CD14-positive monocyte (primary cell): ENCODE results near the gene TCL1A. TPM values are rescaled to one million over a fixed set of nuclear protein-coding genes. Genes with fewer than 3 reads are reported as not detected.

Source experiments
- DNase-seq, 3 donors: peaks; one replicate each; pipeline ENCODE4 v3.0.0-alpha.2; 2011 to 2022
- H2AFZ ChIP-seq: 2 replicates; pipeline ENCODE4 v1.6.0; 2012; ENCODE audit warnings: mild to moderate bottlenecking, low read depth, low read length, inconsistent platforms; ENCODE audit not compliant: insufficient read depth, poor library complexity, severe bottlenecking
- H3K27ac ChIP-seq, 2 donors: 1 replicate in 1 of 2; 2 replicates in 1 of 2; pipeline ENCODE4 v1.5.1; 2012 to 2013; ENCODE audit warnings: low read length in 2 of 2, control low read depth in 1 of 2, inconsistent platforms in 1 of 2, low read depth in 1 of 2, mild to moderate bottlenecking in 1 of 2
- H3K27me3 ChIP-seq, 2 donors: one replicate each; pipeline versions ENCODE4 v1.6.0 to v1.6.1; 2011 to 2013; ENCODE audit warnings: low read length in 2 of 2; ENCODE audit not compliant: control insufficient read depth in 2 of 2, insufficient read depth in 2 of 2
- H3K36me3 ChIP-seq, 2 donors: replicated peaks in 1 of 2; 1 replicate in 1 of 2; 2 replicates in 1 of 2; pipeline versions ENCODE4 v1.5.1 to v1.6.1; 2012 to 2013; ENCODE audit warnings: low read length in 2 of 2, control low read depth in 1 of 2, inconsistent platforms in 1 of 2, mild to moderate bottlenecking in 1 of 2; ENCODE audit not compliant: insufficient read depth in 2 of 2, control insufficient read depth in 1 of 2
- H3K4me1 ChIP-seq, 2 donors: 1 replicate in 1 of 2; 2 replicates in 1 of 2; pipeline versions ENCODE4 v1.5.1 to v1.6.1; 2012 to 2013; ENCODE audit warnings: low read length in 2 of 2, control low read depth in 1 of 2, inconsistent platforms in 1 of 2, mild to moderate bottlenecking in 1 of 2, moderate library complexity in 1 of 2; ENCODE audit not compliant: insufficient read depth in 2 of 2, control insufficient read depth in 1 of 2
- H3K4me2 ChIP-seq: replicated peaks from 2 replicates; pipeline ENCODE3; 2012; ENCODE audit warnings: low read length, moderate library complexity, mild to moderate bottlenecking; ENCODE audit not compliant: poor library complexity, severe bottlenecking; ENCODE audit errors: extremely low read depth
- H3K4me3 ChIP-seq, 3 experiments: fragments of 200-600 bp in 1 of 3; sonication (generic) in 1 of 3; replicated peaks in 1 of 3; 1 replicate in 2 of 3; 2 replicates in 1 of 3; pipeline ENCODE4 v1.5.1; 2011 to 2013; ENCODE audit warnings: low read length in 3 of 3, mild to moderate bottlenecking in 3 of 3, control low read depth in 2 of 3, low read depth in 2 of 3, inconsistent platforms in 1 of 3, moderate library complexity in 1 of 3
- H3K79me2 ChIP-seq: 2 replicates; pipeline ENCODE4 v1.6.0; 2012; ENCODE audit warnings: mild to moderate bottlenecking, control low read depth, inconsistent platforms, low read length, moderate library complexity; ENCODE audit not compliant: insufficient read depth
- H3K9ac ChIP-seq: 2 replicates; pipeline ENCODE4 v1.6.0; 2017; ENCODE audit warnings: low read length, mild to moderate bottlenecking; ENCODE audit not compliant: insufficient read depth, poor library complexity, severe bottlenecking
- H3K9me3 ChIP-seq, 2 donors: replicated peaks in 1 of 2; 1 replicate in 1 of 2; 2 replicates in 1 of 2; pipeline versions ENCODE4 v1.5.1 to v1.6.1; 2012 to 2013; ENCODE audit warnings: low read length in 2 of 2, control low read depth in 1 of 2; ENCODE audit not compliant: control insufficient read depth in 1 of 2, insufficient read depth in 1 of 2
- H4K20me1 ChIP-seq: 2 replicates; pipeline ENCODE4 v1.6.0; 2012; ENCODE audit warnings: mild to moderate bottlenecking, low read length, control low read depth, moderate library complexity; ENCODE audit not compliant: insufficient read depth
- H3K27ac Mint-ChIP-seq, 7 donors: one replicate each; pipeline ENCODE4 v1.8.0; 2020; ENCODE audit warnings: mild to moderate bottlenecking in 7 of 7, mixed read lengths in 7 of 7, moderate library complexity in 6 of 7, inconsistent platforms in 2 of 7
- H3K27me3 Mint-ChIP-seq, 3 donors: one replicate each; pipeline ENCODE4 v1.8.0; 2021 to 2022; ENCODE audit warnings: low read depth in 3 of 3, mild to moderate bottlenecking in 3 of 3, mixed read lengths in 3 of 3, moderate library complexity in 3 of 3, inconsistent platforms in 1 of 3
- H3K36me3 Mint-ChIP-seq, 2 donors: one replicate each; pipeline ENCODE4 v1.8.0; 2020; ENCODE audit warnings: mixed read lengths in 2 of 2, inconsistent platforms in 1 of 2, mild to moderate bottlenecking in 1 of 2
- H3K4me1 Mint-ChIP-seq: one replicate; pipeline ENCODE4 v1.8.0; 2020; ENCODE audit warnings: mild to moderate bottlenecking, mixed read lengths
- H3K4me3 Mint-ChIP-seq, 2 donors: one replicate each; pipeline ENCODE4 v1.8.0; 2020; ENCODE audit warnings: mild to moderate bottlenecking in 2 of 2, mixed read lengths in 2 of 2, moderate library complexity in 1 of 2
- H3K9me3 Mint-ChIP-seq, 7 donors: one replicate each; pipeline ENCODE4 v1.8.0; 2020 to 2022; ENCODE audit warnings: mixed read lengths in 7 of 7, mild to moderate bottlenecking in 6 of 7, moderate library complexity in 6 of 7, inconsistent platforms in 2 of 7
- WGBS: methylation state at CpG from one replicate; pipeline ENCODE4 v1.1.5; 2013; ENCODE audit warnings: missing lambda C conversion rate; ENCODE audit not compliant: insufficient coverage; 5-methylcytosine and 5-hydroxymethylcytosine counted together
- intact Hi-C, 2 donors: fragments of 100-400 bp; cut with micrococcal nuclease; formaldehyde crosslinking; loops; one replicate each; pipeline versions ENCODE4 v1.15.0 to v1.15.1; 2023
- polyA plus RNA-seq, 3 donors: library from polyadenylated mRNA; depleted of rRNA in 1 of 3; unstranded in 2 of 3; stranded (reverse) in 1 of 3; fragments of 300-500 nt in 2 of 3; fragments of >200 nt in 1 of 3; fragmentation: Illumina TruSeq in 2 of 3; gene quantifications; 1 replicate in 2 of 3; 2 replicates in 1 of 3; pipeline ENCODE4 v1.2.3, GENCODE V29; 2012 to 2021
- TF ChIP-seq, protein P1 (sequence below): fragments of 200-600 bp; IDR thresholded peaks from one replicate; pipeline ENCODE4 v1.8.0; 2022; ENCODE audit warnings: antibody characterized with exemption, mild to moderate bottlenecking

Gene TCL1A
- polyA plus RNA-seq, 3 donors, result 1.0 to 1.3 (median 1.1) TPM

DNA sequence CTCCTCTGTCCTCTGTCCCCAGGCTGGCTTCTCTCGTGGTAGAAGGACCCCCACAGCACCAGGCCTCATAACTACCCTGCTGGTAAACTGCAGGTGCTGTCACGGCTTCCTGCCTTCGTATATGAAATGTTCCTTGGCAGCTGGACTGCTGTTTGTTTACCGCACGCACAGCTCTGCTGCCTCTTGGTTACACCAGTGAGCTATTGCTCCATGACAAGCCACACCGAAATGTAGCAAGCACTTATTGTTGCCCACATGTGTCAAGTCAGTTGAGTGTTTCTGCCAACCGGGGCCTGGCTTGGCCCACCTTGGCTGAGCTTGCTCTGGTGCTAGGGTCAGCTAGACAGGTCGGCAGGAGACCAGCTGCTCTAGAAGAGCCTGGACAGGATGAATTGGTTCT, 49.4 kb downstream of the TCL1A start:
- TF ChIP-seq, protein P1, sequence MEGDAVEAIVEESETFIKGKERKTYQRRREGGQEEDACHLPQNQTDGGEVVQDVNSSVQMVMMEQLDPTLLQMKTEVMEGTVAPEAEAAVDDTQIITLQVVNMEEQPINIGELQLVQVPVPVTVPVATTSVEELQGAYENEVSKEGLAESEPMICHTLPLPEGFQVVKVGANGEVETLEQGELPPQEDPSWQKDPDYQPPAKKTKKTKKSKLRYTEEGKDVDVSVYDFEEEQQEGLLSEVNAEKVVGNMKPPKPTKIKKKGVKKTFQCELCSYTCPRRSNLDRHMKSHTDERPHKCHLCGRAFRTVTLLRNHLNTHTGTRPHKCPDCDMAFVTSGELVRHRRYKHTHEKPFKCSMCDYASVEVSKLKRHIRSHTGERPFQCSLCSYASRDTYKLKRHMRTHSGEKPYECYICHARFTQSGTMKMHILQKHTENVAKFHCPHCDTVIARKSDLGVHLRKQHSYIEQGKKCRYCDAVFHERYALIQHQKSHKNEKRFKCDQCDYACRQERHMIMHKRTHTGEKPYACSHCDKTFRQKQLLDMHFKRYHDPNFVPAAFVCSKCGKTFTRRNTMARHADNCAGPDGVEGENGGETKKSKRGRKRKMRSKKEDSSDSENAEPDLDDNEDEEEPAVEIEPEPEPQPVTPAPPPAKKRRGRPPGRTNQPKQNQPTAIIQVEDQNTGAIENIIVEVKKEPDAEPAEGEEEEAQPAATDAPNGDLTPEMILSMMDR, result no peak
- Histone ChIP-seq H3K4me2 (no peak overlapping the region), H3K9me3 (no peaks in the 10 kb centered on the region), H3K36me3 (no peaks in the 10 kb centered on the region), H3K4me1 (no peaks in the 10 kb centered on the region), H3K9ac (no peak overlapping the region), H2AFZ (no peak overlapping the region), H3K27ac (no peak overlapping the region), H3K27me3 (no peaks in the 10 kb centered on the region), H4K20me1 (no peaks in the 10 kb centered on the region), H3K79me2 (no peaks in the 10 kb centered on the region), H3K4me3 (no peak overlapping the region)
- Mint-ChIP-seq H3K4me1 (no peaks in the 10 kb centered on the region), H3K9me3 (peaks cover 0 to 2% (median 0%) of the 10 kb centered on the region in 7 donors), H3K4me3 (no peak overlapping the region), H3K27me3 (peaks cover 0 to 8% (median 2%) of the 10 kb centered on the region in 3 donors), H3K36me3 (no peaks in the 10 kb centered on the region), H3K27ac (peak overlapping the region in 1 of 7 donors; percentile 62)
- no peak for DNase-seq
- intact Hi-C loops, result no loop called here
- WGBS, result 90% methylated on average over 8 of the region's 8 CpGs

DNA sequence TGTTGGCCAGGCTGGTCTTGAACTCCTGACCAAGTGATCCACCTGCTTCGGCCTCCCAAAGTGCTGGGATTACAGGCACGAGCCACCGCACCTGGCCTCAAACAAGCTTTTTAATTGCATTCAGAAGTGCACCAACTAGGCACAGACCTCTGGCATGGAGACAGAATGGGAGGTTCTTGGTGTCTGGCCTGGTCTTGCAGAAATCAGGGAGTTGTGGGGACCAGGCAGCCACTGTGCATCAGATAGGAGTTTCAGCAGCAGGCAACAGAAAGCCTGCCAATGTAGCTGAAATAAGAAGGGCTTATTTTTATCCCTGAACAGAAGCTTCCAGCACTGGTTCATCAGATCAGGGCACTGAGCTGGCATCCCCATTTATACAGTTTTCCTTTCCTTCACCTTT, 49.9 kb downstream of the TCL1A start:
- H3K9me3 Mint-ChIP-seq, result peaks cover 0 to 2% (median 0%) of the 10 kb centered on the region in 7 donors
- H3K4me3 Mint-ChIP-seq, result no peak overlapping the region
- no peaks in the 10 kb centered on the region for H3K4me1 Mint-ChIP-seq
- H3K36me3 ChIP-seq, result no peaks in the 10 kb centered on the region
- H3K27ac ChIP-seq, result no peak overlapping the region
- no peak for DNase-seq
- intact Hi-C loops, result no loop called here
- H3K27me3 ChIP-seq, result no peaks in the 10 kb centered on the region
- H3K4me2 ChIP-seq, result no peak overlapping the region
- H3K27ac Mint-ChIP-seq, result no peak overlapping the region
- H3K27me3 Mint-ChIP-seq, result peaks cover 0 to 8% (median 2%) of the 10 kb centered on the region in 3 donors
- TF ChIP-seq, protein P1, result no peak
- no peak overlapping the region for H2AFZ ChIP-seq
- H3K9me3 ChIP-seq, result no peaks in the 10 kb centered on the region
- H3K36me3 Mint-ChIP-seq, result no peaks in the 10 kb centered on the region
- H3K4me3 ChIP-seq, result no peak overlapping the region
- H4K20me1 ChIP-seq, result no peaks in the 10 kb centered on the region
- no peaks in the 10 kb centered on the region for H3K4me1 ChIP-seq
- 100% methylated on average over 3 of the region's 3 CpGs for WGBS
- no peaks in the 10 kb centered on the region for H3K79me2 ChIP-seq
- H3K9ac ChIP-seq, result no peak overlapping the region
